A673 (cell line): Measurements from ENCODE around the gene RALB. TPM values are rescaled to one million over a fixed set of nuclear protein-coding genes. Genes with fewer than 3 reads are reported as not detected.

Source experiments
- BruUV-seq: library from RNA; stranded (reverse); fragments of 400-500 nt; replicated peaks from 2 replicates; lab custom pipeline; 2021; lab: Mats Ljungman, UMichigan
- CTCF ChIA-PET: fragments of 300-600 bp; sonication (Branson Sonifier 250); formaldehyde crosslinking; loops from one replicate; lab custom pipeline; 2022; ENCODE audit warnings: antibody characterized with exemption; lab: Charles Lee
- POLR2A ChIA-PET: fragments of 300-600 bp; sonication (Branson Sonifier 250); formaldehyde crosslinking; loops from one replicate; lab custom pipeline; 2022; ENCODE audit warnings: antibody characterized with exemption; ENCODE audit not compliant: low non-redundant PET; lab: Charles Lee
- DNase-seq: peaks from one replicate; pipeline ENCODE4 v3.0.0-alpha.2; 2015; ENCODE audit warnings: low spot score
- H3K27ac ChIP-seq: fragments of 200-600 bp; sonication (generic); 2 replicates; pipeline ENCODE4 v1.5.1; 2016; ENCODE audit warnings: mixed run types, low read depth, mild to moderate bottlenecking, mixed read lengths, antibody characterized with exemption, low read length; ENCODE audit not compliant: poor library complexity, severe bottlenecking
- H3K27me3 ChIP-seq: fragments of 200-600 bp; sonication (generic); replicated peaks from 2 replicates; pipeline ENCODE4 v1.6.1; 2017; ENCODE audit warnings: mixed run types, low read depth, mild to moderate bottlenecking, mixed read lengths, antibody characterized with exemption, low read length; ENCODE audit not compliant: insufficient read depth, poor library complexity
- H3K36me3 ChIP-seq: fragments of 200-600 bp; sonication (generic); 2 replicates; pipeline ENCODE4 v1.6.1; 2016; ENCODE audit warnings: mixed run types, mild to moderate bottlenecking, mixed read lengths, antibody characterized with exemption, low read length; ENCODE audit not compliant: insufficient read depth, poor library complexity, severe bottlenecking
- H3K4me1 ChIP-seq: fragments of 200-600 bp; sonication (generic); 2 replicates; pipeline ENCODE4 v1.6.1; 2017; ENCODE audit warnings: mixed run types, mild to moderate bottlenecking, mixed read lengths, antibody characterized with exemption, low read length; ENCODE audit not compliant: insufficient read depth, poor library complexity, severe bottlenecking
- H3K4me3 ChIP-seq: fragments of 200-600 bp; sonication (generic); 2 replicates; pipeline ENCODE4 v1.5.1; 2016; ENCODE audit warnings: low read depth, mixed run types, mild to moderate bottlenecking, mixed read lengths, low read length; ENCODE audit not compliant: poor library complexity, severe bottlenecking
- H3K9me3 ChIP-seq: fragments of 200-600 bp; sonication (generic); 2 replicates; pipeline ENCODE4 v1.6.1; 2016; ENCODE audit warnings: mixed run types, low read depth, mild to moderate bottlenecking, mixed read lengths, antibody characterized with exemption, low read length; ENCODE audit not compliant: poor library complexity, severe bottlenecking
- EZH2 ChIP-seq: fragments of 200-600 bp; sonication (generic); IDR thresholded peaks from 2 replicates; pipeline ENCODE4 v1.6.1; 2017; ENCODE audit warnings: borderline replicate concordance, low read depth, mild to moderate bottlenecking, mixed read lengths, antibody characterized with exemption, low read length; ENCODE audit not compliant: poor library complexity, severe bottlenecking
- intact Hi-C: fragments of 100-400 bp; cut with micrococcal nuclease; formaldehyde crosslinking; loops from one replicate; pipeline ENCODE4 v1.10.0; 2022; ENCODE audit not compliant: unreplicated experiment
- total RNA-seq: library from RNA; stranded (reverse); gene quantifications from 2 replicates; pipeline ENCODE4 v1.2.3, GENCODE V29; 2021
- TF ChIP-seq, protein P1 (sequence below): fragments of 300-800, 200-600 bp; sonication (generic); conservative IDR thresholded peaks from 2 replicates; pipeline ENCODE4 v1.5.1; 2017; ENCODE audit warnings: low read depth, mild to moderate bottlenecking, antibody characterized with exemption, low read length, moderate library complexity, mixed read lengths

RALB gene
- total RNA-seq, 1 experiment from 2014 or later: 47.0 TPM

DNA sequence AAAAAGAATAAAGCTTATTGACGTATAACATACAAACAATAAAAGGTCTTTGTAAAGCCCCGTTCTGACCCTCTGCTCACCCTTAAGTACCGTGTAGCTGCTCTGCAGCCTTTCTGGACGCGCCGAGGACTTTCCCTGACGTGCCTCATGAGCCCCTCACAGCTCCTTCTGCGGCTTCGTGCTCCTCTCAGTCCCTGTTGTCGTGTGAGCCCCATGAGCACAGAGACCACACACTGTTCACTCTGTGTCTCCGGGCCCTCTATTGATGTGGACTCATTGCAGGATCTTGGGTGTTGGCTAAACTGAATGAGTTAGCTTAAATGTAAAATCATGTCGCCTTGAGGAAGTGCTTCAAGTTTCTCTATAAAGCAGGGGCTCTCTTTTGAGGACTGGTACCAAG, 49.6 kb downstream of the RALB start:
- Histone ChIP-seq H3K4me3 (no peak overlapping the region), H3K27me3 (no peaks in the 10 kb centered on the region), H3K36me3 (no peaks in the 10 kb centered on the region), H3K4me1 (no peaks in the 10 kb centered on the region), H3K27ac (no peak overlapping the region), H3K9me3 (no peaks in the 10 kb centered on the region)
- TF ChIP-seq EZH2: no peak
- TF ChIP-seq, protein P1, sequence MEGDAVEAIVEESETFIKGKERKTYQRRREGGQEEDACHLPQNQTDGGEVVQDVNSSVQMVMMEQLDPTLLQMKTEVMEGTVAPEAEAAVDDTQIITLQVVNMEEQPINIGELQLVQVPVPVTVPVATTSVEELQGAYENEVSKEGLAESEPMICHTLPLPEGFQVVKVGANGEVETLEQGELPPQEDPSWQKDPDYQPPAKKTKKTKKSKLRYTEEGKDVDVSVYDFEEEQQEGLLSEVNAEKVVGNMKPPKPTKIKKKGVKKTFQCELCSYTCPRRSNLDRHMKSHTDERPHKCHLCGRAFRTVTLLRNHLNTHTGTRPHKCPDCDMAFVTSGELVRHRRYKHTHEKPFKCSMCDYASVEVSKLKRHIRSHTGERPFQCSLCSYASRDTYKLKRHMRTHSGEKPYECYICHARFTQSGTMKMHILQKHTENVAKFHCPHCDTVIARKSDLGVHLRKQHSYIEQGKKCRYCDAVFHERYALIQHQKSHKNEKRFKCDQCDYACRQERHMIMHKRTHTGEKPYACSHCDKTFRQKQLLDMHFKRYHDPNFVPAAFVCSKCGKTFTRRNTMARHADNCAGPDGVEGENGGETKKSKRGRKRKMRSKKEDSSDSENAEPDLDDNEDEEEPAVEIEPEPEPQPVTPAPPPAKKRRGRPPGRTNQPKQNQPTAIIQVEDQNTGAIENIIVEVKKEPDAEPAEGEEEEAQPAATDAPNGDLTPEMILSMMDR: no peak
- DNase-seq: no peak
- ChIA-PET CTCF (no interaction called here), POLR2A (no interaction called here)
- intact Hi-C loops: no loop called here
- BruUV-seq: no TSS peak

DNA sequence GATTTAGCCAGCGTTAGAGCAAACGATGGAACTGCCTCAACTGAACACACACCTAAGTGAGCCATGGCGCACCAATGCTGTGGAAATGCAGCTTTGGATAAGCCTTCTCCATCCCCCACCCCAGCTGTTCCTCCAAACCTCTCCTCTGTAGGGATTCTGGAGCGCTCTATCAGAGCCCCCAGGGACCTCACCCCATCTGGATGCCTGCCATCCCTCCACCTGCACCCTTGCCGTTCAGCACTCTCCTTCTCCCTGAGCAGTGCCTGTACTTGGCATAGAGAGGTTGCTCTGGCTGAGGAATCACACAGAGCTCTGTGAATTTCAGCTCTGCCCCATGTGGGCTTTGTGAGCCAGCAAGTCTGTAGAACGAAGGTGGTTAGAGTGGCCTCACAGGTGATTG, 50.5 kb downstream of the RALB start:
- no peaks in the 10 kb centered on the region for H3K36me3 ChIP-seq
- H3K4me3 ChIP-seq: no peak overlapping the region
- ChIA-PET CTCF (no interaction called here), POLR2A (no interaction called here)
- no TSS peak for BruUV-seq
- intact Hi-C loops: no loop called here
- TF ChIP-seq, protein P1: no peak
- TF ChIP-seq EZH2: no peak
- DNase-seq: no peak
- no peaks in the 10 kb centered on the region for H3K27me3 ChIP-seq
- no peak overlapping the region for H3K27ac ChIP-seq
- no peaks in the 10 kb centered on the region for H3K4me1 ChIP-seq
- H3K9me3 ChIP-seq: no peaks in the 10 kb centered on the region

DNA sequence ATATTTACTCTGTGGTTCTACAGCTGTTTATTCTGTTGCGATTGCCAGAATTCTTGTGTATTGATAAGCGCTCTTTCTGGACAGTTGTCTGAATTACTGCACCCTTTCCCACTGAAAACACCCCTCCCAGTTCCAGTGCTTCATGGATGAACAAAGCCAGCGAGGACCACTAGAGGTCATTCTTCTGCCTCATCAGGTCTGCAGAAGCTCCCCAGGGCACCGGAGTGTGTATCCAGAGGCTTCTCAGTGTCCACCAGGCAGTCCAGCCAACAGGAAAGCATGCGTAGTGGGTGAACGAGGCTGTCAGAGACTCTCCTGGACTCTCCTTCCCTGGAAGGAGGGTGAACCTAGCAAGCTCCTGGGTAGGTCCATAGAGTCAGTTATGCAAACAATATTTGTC, 52.6 kb downstream of the RALB start:
- H3K36me3 ChIP-seq: no peaks in the 10 kb centered on the region

More for the DNA sequence above, 52.6 kb downstream of the RALB start:
- ChIA-PET CTCF (no interaction called here), POLR2A (no interaction called here)
- Histone ChIP-seq H3K27ac (no peak overlapping the region), H3K9me3 (no peaks in the 10 kb centered on the region), H3K4me3 (no peak overlapping the region), H3K4me1 (no peaks in the 10 kb centered on the region), H3K27me3 (no peaks in the 10 kb centered on the region)
- no peak for DNase-seq
- no peak for TF ChIP-seq EZH2
- TF ChIP-seq, protein P1: 0 out of 2 replicates have a peak, but pooled peaks have one; percentile 23
- no TSS peak for BruUV-seq
- intact Hi-C loops: no loop called here
